Lung microvascular endothelial cell (primary cell): ENCODE measurements around the gene PUS7. TPM values are rescaled to one million over a fixed set of nuclear protein-coding genes. Genes with fewer than 3 reads are reported as not detected.
"Not testable (repeated sequence)": the region's sequence is repeated elsewhere in the genome, so short reads cannot be mapped to it uniquely, and the experiment has no call there.

Experiments
- DNase-seq, 2 donors: peaks; one replicate each; pipeline versions ENCODE4 v3.0.0 to v3.0.0-alpha.2; 2010; ENCODE audit warnings: low read depth in 2 of 2
- total RNA-seq: library from RNA; depleted of rRNA; stranded (reverse); fragments of >200 nt; gene quantifications from 2 replicates; pipeline ENCODE4 v1.2.1, GENCODE V29; 2014

PUS7 gene
- total RNA-seq, 1 donor from 2014 or later: 23.0 TPM

GRCh38 chr7:105450177-105450861 lies 71.8 kb downstream of the PUS7 start:
- DNase-seq: no peak

- no peak for DNase-seq
Observed at GRCh38 chr7:105448181-105448580, 73.9 kb downstream of the PUS7 start.

- no peak for DNase-seq
Observed at GRCh38 chr7:105444342-105444987, 77.6 kb downstream of the PUS7 start.

- not testable (repeated sequence) for DNase-seq
Observed at GRCh38 chr7:105442214-105442613, 79.9 kb downstream of the PUS7 start.

GRCh38 chr7:105439174-105439893 lies 82.7 kb downstream of the PUS7 start:
- DNase-seq: peak; percentile 74 to 82

GRCh38 chr7:105438847-105439173 lies 83.3 kb downstream of the PUS7 start:
- no peak for DNase-seq

GRCh38 chr7:105438254-105438653 lies 83.8 kb downstream of the PUS7 start:
- no peak for DNase-seq

GRCh38 chr7:105437356-105437755 lies 84.7 kb downstream of the PUS7 start:
- not testable (repeated sequence) for DNase-seq

- DNase-seq: peak; percentile 66 to 87
Observed at GRCh38 chr7:105429746-105430612, 92.1 kb downstream of the PUS7 start.

- no peak for DNase-seq
Observed at GRCh38 chr7:105426606-105427146, 95.4 kb downstream of the PUS7 start.

- DNase-seq: no peak
Observed at GRCh38 chr7:105423987-105424386, 98.1 kb downstream of the PUS7 start.

GRCh38 chr7:105413887-105414437 lies 108.1 kb downstream of the PUS7 start:
- DNase-seq: peak in 1 of 2 donors; percentile 8

GRCh38 chr7:105410774-105411173 lies 111.3 kb downstream of the PUS7 start:
- DNase-seq: not testable (repeated sequence)

- not testable (repeated sequence) for DNase-seq
Observed at GRCh38 chr7:105409775-105410174, 112.3 kb downstream of the PUS7 start.

- DNase-seq: no peak
Observed at GRCh38 chr7:105408791-105409410, 113.2 kb downstream of the PUS7 start.

Other genes starting within 250 kb of the PUS7 start
- 54.4 and 55.6 TPM in 2 replicates for gene SRPK2, start 133.3 kb downstream of the PUS7 start, total RNA-seq
- 9.2 and 9.3 TPM in 2 replicates for gene RINT1, start 9.9 kb upstream of the PUS7 start, total RNA-seq
- gene EFCAB10, start 59.2 kb upstream of the PUS7 start, total RNA-seq: not detected in 2 replicates